Dedifferentiated amniotic fluid mesenchymal stem cell (primary cell): ENCODE results near the gene PRDM11.

ENCODE experiments used
- DNase-seq: peaks from one replicate; pipeline ENCODE4 v3.0.0-alpha.2; 2016; ENCODE audit errors: extremely low spot score

Gene PRDM11

GRCh38 chr11:45260071-45260470, 113.6 kb downstream of the PRDM11 start:
- no peak for DNase-seq

- no peak for DNase-seq
These were observed 116.5 kb downstream of the PRDM11 start for GRCh38 chr11:45262900-45263299.

- no peak for DNase-seq
These were observed 117.3 kb downstream of the PRDM11 start for GRCh38 chr11:45263773-45264172.

GRCh38 chr11:45264839-45265515, 118.5 kb downstream of the PRDM11 start:
- peak; percentile 59 for DNase-seq

GRCh38 chr11:45265969-45266675, 119.7 kb downstream of the PRDM11 start:
- no peak for DNase-seq

GRCh38 chr11:45266676-45267020, 120.2 kb downstream of the PRDM11 start:
- DNase-seq, result no peak

GRCh38 chr11:45267052-45267451, 120.6 kb downstream of the PRDM11 start:
- DNase-seq, result no peak

GRCh38 chr11:45267652-45268299, 121.3 kb downstream of the PRDM11 start:
- DNase-seq, result no peak

GRCh38 chr11:45269678-45270077, 123.2 kb downstream of the PRDM11 start:
- DNase-seq, result no peak

GRCh38 chr11:45270946-45271716, 124.7 kb downstream of the PRDM11 start:
- DNase-seq, result no peak

- no peak for DNase-seq
These were observed 126.3 kb downstream of the PRDM11 start for GRCh38 chr11:45272701-45273100.

GRCh38 chr11:45273509-45273908, 127.1 kb downstream of the PRDM11 start:
- DNase-seq, result no peak

- DNase-seq, result no peak
These were observed 127.8 kb downstream of the PRDM11 start for GRCh38 chr11:45274206-45274605.

GRCh38 chr11:45275828-45276227, 129.4 kb downstream of the PRDM11 start:
- DNase-seq, result no peak

GRCh38 chr11:45278714-45279113, 132.3 kb downstream of the PRDM11 start:
- no peak for DNase-seq

GRCh38 chr11:45279645-45280044, 133.2 kb downstream of the PRDM11 start:
- DNase-seq, result no peak

- no peak for DNase-seq
These were observed 134.0 kb downstream of the PRDM11 start for GRCh38 chr11:45280449-45280848.

- no peak for DNase-seq
These were observed 135.6 kb downstream of the PRDM11 start for GRCh38 chr11:45282081-45282480.
